ENCODE data around the gene TRIM5.
A peak's percentile ranks its signal among the peaks of the same experiment; 100 is the strongest.
"Not testable (repeated sequence)": the region's sequence is repeated elsewhere in the genome, so short reads cannot be mapped to it uniquely, and the experiment has no call there.

The TRIM5 gene, protein sequence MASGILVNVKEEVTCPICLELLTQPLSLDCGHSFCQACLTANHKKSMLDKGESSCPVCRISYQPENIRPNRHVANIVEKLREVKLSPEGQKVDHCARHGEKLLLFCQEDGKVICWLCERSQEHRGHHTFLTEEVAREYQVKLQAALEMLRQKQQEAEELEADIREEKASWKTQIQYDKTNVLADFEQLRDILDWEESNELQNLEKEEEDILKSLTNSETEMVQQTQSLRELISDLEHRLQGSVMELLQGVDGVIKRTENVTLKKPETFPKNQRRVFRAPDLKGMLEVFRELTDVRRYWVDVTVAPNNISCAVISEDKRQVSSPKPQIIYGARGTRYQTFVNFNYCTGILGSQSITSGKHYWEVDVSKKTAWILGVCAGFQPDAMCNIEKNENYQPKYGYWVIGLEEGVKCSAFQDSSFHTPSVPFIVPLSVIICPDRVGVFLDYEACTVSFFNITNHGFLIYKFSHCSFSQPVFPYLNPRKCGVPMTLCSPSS

GRCh38 chr11:5684646-5685362 is at the start of gene TRIM5:
Gene TRIM5 (minus strand): TSS chr11:5685074. CDS start chr11:5680177, 4,897 bp downstream.
- DNase-seq: peak; percentile 63

GRCh38 chr11:5727691-5728090 is 42.8 kb upstream of the TRIM5 start:
- DNase-seq: no peak

- no peak for DNase-seq
These were observed 41.5 kb upstream of the TRIM5 start for GRCh38 chr11:5726351-5726750.

DNA sequence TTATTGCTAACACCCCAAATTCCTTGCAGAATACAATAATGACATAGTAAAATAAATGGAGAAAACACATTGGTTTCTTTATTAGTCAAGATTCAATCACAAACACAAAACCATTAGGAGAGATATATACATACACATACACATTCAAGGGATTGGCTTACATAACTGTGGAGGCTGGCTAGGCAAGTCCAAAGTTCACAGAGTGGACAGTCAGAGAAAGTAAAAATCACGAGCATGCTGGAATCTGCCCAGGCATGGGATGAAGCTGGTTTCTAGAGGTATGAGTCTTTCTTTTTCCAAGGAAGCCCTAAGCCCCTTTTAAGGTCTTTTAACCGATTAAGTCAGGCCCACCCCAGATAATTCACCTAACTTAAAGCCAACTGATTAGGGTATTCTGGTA is 37.7 kb upstream of the TRIM5 start:
- no peak for DNase-seq

DNA sequence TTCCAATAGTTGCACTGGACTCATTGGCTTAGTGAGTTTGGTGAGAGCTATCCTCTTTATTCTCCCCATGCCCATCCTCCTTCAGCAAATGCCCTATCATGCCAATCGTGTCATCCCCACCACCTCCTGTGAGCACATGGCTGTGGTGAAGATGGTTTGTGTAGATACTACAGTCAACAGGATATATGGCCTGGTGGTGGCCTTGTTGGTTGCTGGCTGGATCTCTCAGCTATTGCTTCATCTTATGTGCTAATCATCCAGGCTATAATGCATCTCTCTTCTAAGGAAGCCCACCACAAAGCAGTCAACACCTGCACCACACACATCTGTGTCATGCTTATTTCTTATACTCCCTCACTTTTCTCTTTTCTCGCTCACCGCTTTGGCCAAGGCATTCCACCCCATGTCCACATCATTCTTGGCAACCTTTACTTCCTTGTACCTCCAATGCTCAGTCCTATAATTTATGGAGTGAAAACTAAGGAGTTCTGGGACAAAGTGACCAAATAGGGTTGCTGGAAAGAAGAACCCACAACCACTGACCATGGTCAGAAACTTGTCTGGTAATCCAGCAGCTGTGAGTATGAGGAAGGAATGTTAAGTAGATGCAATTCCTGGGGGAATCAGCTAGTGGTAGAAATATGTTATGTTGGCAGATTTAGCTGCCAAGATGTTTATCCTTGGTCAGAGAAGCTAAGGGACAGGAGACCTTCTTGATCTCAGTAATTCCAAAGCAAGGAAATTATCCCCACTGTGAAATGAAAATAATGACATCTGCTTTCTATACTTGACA is 35.0 kb upstream of the TRIM5 start:
- no peak for DNase-seq

GRCh38 chr11:5716518-5716917 is 31.6 kb upstream of the TRIM5 start:
- not testable (repeated sequence) for DNase-seq

- DNase-seq: no peak
These were observed 28.8 kb upstream of the TRIM5 start for GRCh38 chr11:5713695-5714094.

DNA sequence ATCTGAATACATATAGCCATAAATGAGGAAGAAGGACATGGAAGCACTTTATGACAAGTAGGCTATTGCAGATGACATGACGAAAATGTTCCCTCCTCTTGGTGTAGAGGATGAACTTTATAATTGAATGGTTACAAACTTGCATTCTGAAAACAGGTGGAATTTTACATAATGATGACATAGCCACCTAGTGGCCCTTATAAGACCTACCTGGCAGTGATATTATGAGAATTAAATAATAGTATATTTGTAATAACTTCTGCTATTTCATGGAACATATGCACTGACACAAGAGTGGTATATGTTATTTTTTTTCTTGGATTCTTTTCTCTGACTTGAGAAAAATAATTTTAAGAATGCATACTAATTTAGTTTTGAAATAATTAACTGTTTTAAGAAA is 27.6 kb upstream of the TRIM5 start:
- no peak for DNase-seq

DNA sequence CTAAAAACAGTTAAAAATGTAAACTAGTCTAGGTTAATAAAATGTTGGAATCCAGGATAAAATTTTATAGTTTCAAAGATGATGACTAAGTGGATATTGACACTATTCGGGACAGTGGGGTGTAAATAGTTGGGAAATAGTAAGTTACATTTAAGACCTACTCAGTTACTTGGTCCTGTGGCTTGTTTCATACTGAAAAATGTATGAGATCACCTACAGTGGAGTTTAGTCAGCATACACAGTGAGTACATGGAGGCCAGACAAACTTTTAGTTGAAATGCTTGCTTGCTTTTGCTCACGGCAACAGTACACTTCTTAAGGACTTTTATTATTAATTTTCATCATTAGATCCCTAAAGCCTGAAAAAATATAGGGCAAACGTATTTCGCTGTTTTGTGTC is 20.8 kb upstream of the TRIM5 start:
- no peak for DNase-seq

DNA sequence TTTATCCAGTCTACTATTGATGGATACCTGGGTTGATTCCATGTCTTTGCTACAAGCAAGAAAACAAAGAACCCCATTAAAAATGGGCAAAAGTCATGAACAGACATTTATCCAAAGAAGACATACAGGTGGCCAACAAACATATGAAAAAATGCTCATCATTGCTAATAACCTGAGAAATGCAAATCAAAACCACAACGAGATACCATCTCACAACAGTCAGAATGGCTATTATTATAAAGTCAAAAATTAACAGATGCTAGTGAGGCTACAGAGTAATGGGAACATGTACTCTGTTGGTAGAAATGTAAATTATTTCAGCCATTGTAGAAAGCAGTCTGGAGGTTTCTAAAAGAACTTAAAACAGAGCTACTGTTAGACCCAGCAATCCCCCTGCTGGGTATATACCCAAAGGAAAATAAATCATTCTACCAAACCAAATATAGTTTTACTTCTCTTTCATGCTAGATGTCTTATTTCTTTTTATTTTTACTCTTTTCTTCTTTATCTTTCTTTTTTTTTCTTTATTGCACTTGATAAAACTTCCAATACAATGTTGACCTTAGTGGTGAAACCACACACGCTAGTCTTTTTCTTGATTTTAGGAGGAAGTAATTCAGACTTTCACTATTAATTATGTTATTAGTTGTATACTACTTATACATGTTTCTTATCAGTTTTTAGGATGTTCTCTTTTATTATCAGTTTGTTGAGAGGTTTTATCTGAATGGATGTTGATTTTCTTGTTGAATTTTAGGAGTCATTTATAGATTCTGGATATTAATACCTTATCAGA is 19.1 kb upstream of the TRIM5 start:
- DNase-seq: no peak

DNA sequence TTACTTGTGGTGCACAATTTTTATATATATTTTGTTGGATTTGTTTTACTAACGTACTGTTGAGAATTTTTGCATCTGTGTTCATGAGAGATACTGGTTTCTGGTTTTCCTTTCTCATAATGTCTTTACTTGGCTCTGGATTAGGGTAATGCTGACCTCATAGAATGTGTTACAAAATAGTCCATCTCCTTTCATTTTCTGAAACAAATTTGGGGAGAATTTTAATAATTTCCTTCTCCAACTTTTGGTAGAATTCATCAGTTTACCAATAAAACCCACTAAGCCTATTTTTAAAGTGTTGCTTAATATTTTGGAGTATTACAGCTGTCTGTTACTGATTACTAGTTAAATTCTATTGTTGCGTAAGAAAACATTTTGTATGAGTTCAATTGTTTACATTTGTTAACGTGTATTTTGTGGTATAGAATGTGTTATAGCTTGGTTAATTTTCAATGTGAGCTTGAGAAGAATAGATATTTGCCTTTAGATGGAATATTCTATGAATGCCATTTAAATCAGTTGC is 16.2 kb upstream of the TRIM5 start:
- DNase-seq: no peak

GRCh38 chr11:5700421-5701054 is 15.7 kb upstream of the TRIM5 start:
- DNase-seq: no peak

GRCh38 chr11:5698281-5698680 is 13.4 kb upstream of the TRIM5 start:
- no peak for DNase-seq

- no peak for DNase-seq
These were observed 11.3 kb upstream of the TRIM5 start for GRCh38 chr11:5696210-5696609.

- DNase-seq: no peak
These were observed 10.7 kb upstream of the TRIM5 start for GRCh38 chr11:5695580-5695979.

- DNase-seq: no peak
These were observed 9.8 kb upstream of the TRIM5 start for GRCh38 chr11:5694642-5695041.

DNA sequence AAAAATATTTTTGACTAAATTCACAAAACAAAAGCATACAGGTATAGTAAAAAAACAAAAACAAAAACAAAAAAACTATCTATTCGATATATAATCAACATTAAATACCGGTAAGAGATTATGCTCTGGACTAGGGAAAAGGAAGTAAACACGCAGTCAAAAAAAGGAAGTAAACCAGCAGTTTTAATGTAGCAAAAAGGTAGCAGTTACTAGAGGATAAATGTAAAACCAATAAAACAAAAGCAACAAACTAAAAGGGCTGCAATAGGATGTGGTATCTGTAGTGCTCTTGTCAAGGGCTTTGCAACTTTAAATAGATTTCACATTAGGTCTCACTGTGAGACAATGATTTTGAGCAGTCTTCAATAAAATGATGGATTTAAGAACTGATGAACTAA is 7.1 kb upstream of the TRIM5 start:
- DNase-seq: no peak

GRCh38 chr11:5691238-5691963 is 6.5 kb upstream of the TRIM5 start:
- DNase-seq: not testable (repeated sequence)

GRCh38 chr11:5690736-5691135 is 5.9 kb upstream of the TRIM5 start:
- no peak for DNase-seq

- DNase-seq: peak; percentile 10
These were observed 5.3 kb upstream of the TRIM5 start for GRCh38 chr11:5690216-5690615.

GRCh38 chr11:5689551-5689983 is 4.7 kb upstream of the TRIM5 start, which contains the start of gene TRIM22:
Gene TRIM22 (plus strand): TSS chr11:5689790. CDS start chr11:5696233, 6,443 bp downstream.
- peak; percentile 56 for DNase-seq
